ENCODE data around the gene TMEM165. TPM values are rescaled to one million over a fixed set of nuclear protein-coding genes. Genes with fewer than 3 reads are reported as not detected.

Gene TMEM165
- total and polyA plus RNA-seq, 2 donors (not counting 1 experiment from before 2014, with no cell fraction given), result 26.3 to 110 TPM

GRCh38 chr4:55446578-55446922, 50.8 kb downstream of the TMEM165 start:
- Histone ChIP-seq H3K4me2 (replicated peaks; ENCODE audit: low read depth, low read length, poor library complexity, severe bottlenecking) (no peak overlapping the region), H3K9me3 (ENCODE audit: control extremely low read depth in 1 of 3, control insufficient read depth in 2 of 3, insufficient read depth in 1 of 3, low read length in 2 of 3) (no peaks in the 10 kb centered on the region), H3K4me3 (ENCODE audit: control extremely low read depth in 1 of 5, extremely low read depth in 1 of 5, insufficient read depth in 1 of 5, low read depth in 2 of 5, low read length in 4 of 5) (no peak overlapping the region), H4K20me1 (ENCODE audit: control insufficient read depth, insufficient read depth, low read length, poor library complexity, severe bottlenecking) (no peaks in the 10 kb centered on the region), H3K36me3 (replicated peaks in 1 of 2; ENCODE audit: control extremely low read depth in 1 of 2, control insufficient read depth in 1 of 2, extremely low read depth in 1 of 2, insufficient read depth in 2 of 2, low read length in 1 of 2) (peaks cover 11 to 42% of the 10 kb centered on the region in 2 experiments), H3K9ac (ENCODE audit: low read length) (no peak overlapping the region), H3K79me2 (ENCODE audit: control insufficient read depth, insufficient read depth, low read length) (no peaks in the 10 kb centered on the region), H3K27ac (ENCODE audit: low read length in 2 of 2) (no peak overlapping the region), H3K4me1 (ENCODE audit: control insufficient read depth in 2 of 2, insufficient read depth in 2 of 2, low read length in 2 of 2) (no peaks in the 10 kb centered on the region), H3K27me3 (replicated peaks in 1 of 4; ENCODE audit: control extremely low read depth in 1 of 4, control insufficient read depth in 3 of 4, insufficient read depth in 4 of 4, low read length in 3 of 4) (no peaks in the 10 kb centered on the region), H2AFZ (ENCODE audit: insufficient read depth, low read depth, low read length, poor library complexity, severe bottlenecking) (no peak overlapping the region)
- TF ChIP-seq EZH2 (IDR thresholded peaks at IDR 0.05; ENCODE audit: borderline replicate concordance, insufficient read depth, low read depth, low read length, poor library complexity, severe bottlenecking), result no peak
- no peak for TF ChIP-seq CTCF (IDR thresholded peaks at IDR 0.05)
- no peak overlapping the region for H3K4me3 Mint-ChIP-seq
- ChIA-PET CTCF (interaction anchor here (0.7 to 1.4 kb wide), 3 partner anchors 31 to 134 kb away, joined by 3 read pairs; no protein-coding TSS in a partner anchor), POLR2A (no interaction called here)
- H3K9me3 Mint-ChIP-seq (ENCODE audit: insufficient read depth), result no peaks in the 10 kb centered on the region
- DNase-seq, result no peak
- no CpG with 5 or more reads among the region's 1 CpG for WGBS (ENCODE audit: insufficient coverage)
- H3K27me3 Mint-ChIP-seq, result no peaks in the 10 kb centered on the region
- no peak for ATAC-seq (ENCODE audit: low read depth)
- intact Hi-C loops (cut with micrococcal nuclease), result no loop called here
- H3K4me1 Mint-ChIP-seq, result no peaks in the 10 kb centered on the region
- H3K27ac Mint-ChIP-seq, result no peak overlapping the region

- intact Hi-C loops (cut with micrococcal nuclease), result no loop called here
- Mint-ChIP-seq H3K27me3 (no peaks in the 10 kb centered on the region), H3K9me3 (ENCODE audit: insufficient read depth) (no peaks in the 10 kb centered on the region), H3K27ac (no peak overlapping the region), H3K4me1 (no peaks in the 10 kb centered on the region), H3K4me3 (no peak overlapping the region)
- ATAC-seq (ENCODE audit: low read depth) (no peak), DNase-seq (no peak)
- Histone ChIP-seq H3K36me3 (replicated peaks in 1 of 2; ENCODE audit: control extremely low read depth in 1 of 2, control insufficient read depth in 1 of 2, extremely low read depth in 1 of 2, insufficient read depth in 2 of 2, low read length in 1 of 2) (peaks cover 13 to 48% of the 10 kb centered on the region in 2 experiments), H3K79me2 (ENCODE audit: control insufficient read depth, insufficient read depth, low read length) (no peaks in the 10 kb centered on the region), H3K4me1 (ENCODE audit: control insufficient read depth in 2 of 2, insufficient read depth in 2 of 2, low read length in 2 of 2) (no peaks in the 10 kb centered on the region), H4K20me1 (ENCODE audit: control insufficient read depth, insufficient read depth, low read length, poor library complexity, severe bottlenecking) (no peaks in the 10 kb centered on the region), H3K9me3 (ENCODE audit: control extremely low read depth in 1 of 3, control insufficient read depth in 2 of 3, insufficient read depth in 1 of 3, low read length in 2 of 3) (no peaks in the 10 kb centered on the region), H3K4me3 (ENCODE audit: control extremely low read depth in 1 of 5, extremely low read depth in 1 of 5, insufficient read depth in 1 of 5, low read depth in 2 of 5, low read length in 4 of 5) (no peak overlapping the region), H3K4me2 (replicated peaks; ENCODE audit: low read depth, low read length, poor library complexity, severe bottlenecking) (no peak overlapping the region), H3K27me3 (replicated peaks in 1 of 4; ENCODE audit: control extremely low read depth in 1 of 4, control insufficient read depth in 3 of 4, insufficient read depth in 4 of 4, low read length in 3 of 4) (no peaks in the 10 kb centered on the region), H2AFZ (ENCODE audit: insufficient read depth, low read depth, low read length, poor library complexity, severe bottlenecking) (no peak overlapping the region), H3K27ac (ENCODE audit: low read length in 2 of 2) (no peak overlapping the region), H3K9ac (ENCODE audit: low read length) (no peak overlapping the region)
- 93% methylated on average over 3 of the region's 9 CpGs for WGBS (ENCODE audit: insufficient coverage)
- ChIA-PET POLR2A (no interaction called here), CTCF (interaction anchor here (0.7 to 1.4 kb wide), 2 partner anchors 31 to 135 kb away, joined by 3 read pairs; no protein-coding TSS in a partner anchor)
- TF ChIP-seq CTCF (IDR thresholded peaks at IDR 0.05) (no peak), EZH2 (IDR thresholded peaks at IDR 0.05; ENCODE audit: borderline replicate concordance, insufficient read depth, low read depth, low read length, poor library complexity, severe bottlenecking) (no peak)
Observed at GRCh38 chr4:55447108-55447708, 51.5 kb downstream of the TMEM165 start.

Measured in B cell (primary cell).